GM19240 (cell line): ENCODE results near the gene EIF3D.
"Not testable (repeated sequence)": the region's sequence is repeated elsewhere in the genome, so short reads cannot be mapped to it uniquely, and the experiment has no call there.

Experiments used
- DNase-seq: peaks from one replicate; pipeline ENCODE4 v3.0.0; 2011; ENCODE audit warnings: low spot score; ENCODE audit not compliant: insufficient read length

EIF3D gene

GRCh38 chr22:36550701-36551495, 21.9 kb upstream of the EIF3D start:
- no peak for DNase-seq

- DNase-seq = no peak
Observed at GRCh38 chr22:36549033-36549432, 20.1 kb upstream of the EIF3D start.

GRCh38 chr22:36548606-36549005, 19.6 kb upstream of the EIF3D start:
- DNase-seq = no peak

- DNase-seq = no peak
Observed at GRCh38 chr22:36546932-36547331, 18.0 kb upstream of the EIF3D start.

- peak; percentile 19 for DNase-seq
Observed at GRCh38 chr22:36546092-36546804, 17.3 kb upstream of the EIF3D start.

GRCh38 chr22:36544107-36544620, 15.2 kb upstream of the EIF3D start:
- no peak for DNase-seq

GRCh38 chr22:36541831-36542411, 13.0 kb upstream of the EIF3D start:
- DNase-seq = no peak

- no peak for DNase-seq
Observed at GRCh38 chr22:36540867-36541642, 12.1 kb upstream of the EIF3D start.

GRCh38 chr22:36538529-36538928, 9.6 kb upstream of the EIF3D start:
- no peak for DNase-seq

GRCh38 chr22:36536717-36537116, 7.8 kb upstream of the EIF3D start:
- DNase-seq = no peak

GRCh38 chr22:36533320-36533719, 4.4 kb upstream of the EIF3D start:
- DNase-seq = not testable (repeated sequence)

- no peak for DNase-seq
Observed at GRCh38 chr22:36532466-36532865, 3.5 kb upstream of the EIF3D start.

GRCh38 chr22:36528341-36528740, 625 bp downstream of the EIF3D start:
- no peak for DNase-seq

GRCh38 chr22:36522662-36523061, 6.3 kb downstream of the EIF3D start:
- DNase-seq = no peak

GRCh38 chr22:36520423-36520822, 8.5 kb downstream of the EIF3D start:
- no peak for DNase-seq

- not testable (repeated sequence) for DNase-seq
Observed at GRCh38 chr22:36519906-36520305, 9.1 kb downstream of the EIF3D start.

GRCh38 chr22:36514766-36515165, 14.2 kb downstream of the EIF3D start:
- DNase-seq = no peak

- no peak for DNase-seq
Observed at GRCh38 chr22:36512991-36513390, 16.0 kb downstream of the EIF3D start.

GRCh38 chr22:36512333-36512732, 16.6 kb downstream of the EIF3D start:
- DNase-seq = no peak

GRCh38 chr22:36510966-36511881, 17.7 kb downstream of the EIF3D start:
- no peak for DNase-seq
